SJSA1 (cell line): ENCODE results near the gene SH2D7. TPM values are rescaled to one million over a fixed set of nuclear protein-coding genes. Genes with fewer than 3 reads are reported as not detected.
"Not testable (repeated sequence)": the region's sequence is repeated elsewhere in the genome, so short reads cannot be mapped to it uniquely, and the experiment has no call there.

Experiments
- DNase-seq, 2 experiments: peaks; one replicate each; pipeline ENCODE4 v3.0.0-alpha.2; 2015 to 2020; ENCODE audit warnings: low spot score in 2 of 2, low read depth in 1 of 2
- H3K27ac ChIP-seq: fragments of 250-450 bp; sonication (Bioruptor Pico); 2 replicates; pipeline ENCODE4 v1.5.1; 2020; ENCODE audit warnings: mild to moderate bottlenecking, moderate library complexity
- H3K27me3 ChIP-seq: fragments of 250-450 bp; sonication (Bioruptor Pico); replicated peaks from 2 replicates; pipeline ENCODE4 v1.5.1; 2020; ENCODE audit warnings: mild to moderate bottlenecking, moderate library complexity
- H3K36me3 ChIP-seq: fragments of 250-450 bp; sonication (Bioruptor Pico); 2 replicates; pipeline ENCODE4 v1.5.1; 2020; ENCODE audit warnings: mild to moderate bottlenecking
- H3K4me1 ChIP-seq: fragments of 250-450 bp; sonication (Bioruptor Pico); replicated peaks from 2 replicates; pipeline ENCODE4 v1.6.1; 2021; ENCODE audit warnings: mild to moderate bottlenecking
- H3K4me3 ChIP-seq: fragments of 250-450 bp; sonication (Bioruptor Pico); 2 replicates; pipeline ENCODE4 v1.5.1; 2020; ENCODE audit warnings: mild to moderate bottlenecking
- H3K9me3 ChIP-seq: fragments of 250-450 bp; sonication (Bioruptor Pico); replicated peaks from 2 replicates; pipeline ENCODE4 v1.5.1; 2020; ENCODE audit warnings: mild to moderate bottlenecking
- total RNA-seq: library from RNA; depleted of rRNA; stranded (reverse); fragments of >200 nt; shearing (Covaris generic); gene quantifications from 2 replicates; pipeline ENCODE4 v1.2.3, GENCODE V29; 2014

Gene SH2D7
- total RNA-seq, 1 experiment from 2014 or later = not detected

DNA sequence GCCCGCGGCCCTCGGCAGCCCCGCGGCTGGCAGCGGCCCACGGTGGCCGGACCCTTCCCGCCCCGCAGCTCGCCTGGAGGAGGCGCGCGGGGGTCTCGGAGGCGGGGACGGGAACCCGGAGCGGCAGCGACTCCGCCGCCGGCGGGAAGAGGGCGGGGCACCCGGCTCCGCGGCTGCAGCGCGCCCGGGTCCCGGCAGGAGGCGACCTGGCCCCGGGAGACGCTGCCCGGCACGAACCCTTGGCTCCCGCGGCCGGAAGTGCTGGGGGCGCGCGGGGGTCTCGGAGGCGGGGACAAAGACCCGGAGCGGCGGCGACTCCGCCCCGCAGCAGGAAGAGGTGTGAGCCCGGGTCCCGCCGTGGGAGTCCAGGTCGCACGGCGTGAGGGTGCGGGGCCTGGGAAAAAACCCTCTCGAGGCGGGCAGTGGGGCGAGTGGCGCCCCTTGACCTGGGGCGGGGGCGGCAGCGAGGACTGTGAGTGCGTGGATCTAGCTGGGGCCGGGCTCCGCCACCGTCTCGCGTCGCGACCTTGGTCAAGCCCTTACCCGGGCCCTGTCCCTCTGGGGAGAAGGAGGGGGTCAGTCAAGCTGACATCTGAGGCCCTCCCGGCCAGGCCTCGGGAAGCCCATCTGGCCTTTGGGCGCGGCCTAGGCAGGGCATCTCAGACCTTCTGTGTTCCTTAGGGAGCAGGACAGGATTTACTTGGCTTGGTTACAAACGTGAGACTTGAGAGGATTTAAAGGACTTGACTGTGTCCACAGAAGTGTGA, 39.1 kb downstream of the SH2D7 start, which contains the start of gene CIB2:
Gene CIB2, minus strand, starts transcription at position 151 of the 767 bp plus-strand sequence. CDS start 230 bp downstream, outside the sequence.
- Histone ChIP-seq H3K4me1 (peaks cover 34% of the 10 kb centered on the region), H3K4me3 (peak within 1 kb of the TSS; percentile 86), H3K27me3 (no peaks in the 10 kb centered on the region), H3K27ac (peak within 1 kb of the TSS; percentile 68), H3K9me3 (no peaks in the 10 kb centered on the region), H3K36me3 (peaks cover 3% of the 10 kb centered on the region)
- DNase-seq = peak; percentile 70 to 75

DNA sequence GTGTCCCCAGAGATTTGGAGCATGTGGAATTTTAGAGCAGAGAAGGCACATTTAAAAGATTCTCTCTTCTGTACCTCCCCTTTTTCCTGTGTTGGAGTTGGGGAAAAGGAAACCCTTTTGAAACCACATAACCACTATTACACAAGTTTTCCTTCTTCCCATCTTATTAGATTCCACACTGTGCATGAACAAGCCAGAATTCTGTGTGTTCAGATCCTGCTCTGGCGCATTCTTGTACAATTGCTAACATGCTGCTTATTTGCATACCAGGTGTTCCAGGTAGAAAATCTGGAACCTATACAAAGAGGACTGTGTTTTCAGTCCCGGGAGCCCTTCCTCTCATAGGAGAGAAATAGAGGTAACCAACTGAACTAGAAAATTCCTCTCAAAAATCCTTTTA, 41.4 kb downstream of the SH2D7 start:
- no peaks in the 10 kb centered on the region for H3K9me3 ChIP-seq
- no peak overlapping the region for H3K27ac ChIP-seq
- H3K27me3 ChIP-seq = no peaks in the 10 kb centered on the region
- no peak overlapping the region for H3K4me3 ChIP-seq
- no peak for DNase-seq
- peaks cover 21% of the 10 kb centered on the region for H3K4me1 ChIP-seq
- H3K36me3 ChIP-seq = peaks cover 3% of the 10 kb centered on the region

DNA sequence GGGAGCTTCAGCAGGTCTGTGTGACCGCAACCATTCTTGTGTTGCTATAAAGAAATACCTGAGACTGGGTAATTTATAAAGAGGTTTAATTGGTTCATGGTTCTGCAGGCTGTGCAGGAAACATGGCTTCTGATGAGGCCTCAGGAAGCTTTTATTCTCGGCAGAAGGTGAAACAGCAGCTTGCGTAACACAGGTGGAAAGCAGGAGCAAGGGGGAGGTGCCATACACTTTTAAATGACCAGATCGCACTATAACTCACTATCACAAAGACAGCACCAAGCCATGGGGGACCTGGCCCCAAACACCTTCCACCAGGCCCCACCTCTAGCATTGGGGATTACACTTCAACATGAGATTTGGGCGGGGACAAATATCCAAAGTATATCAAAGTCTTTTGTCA, 47.2 kb downstream of the SH2D7 start:
- Histone ChIP-seq H3K4me3 (no peak overlapping the region), H3K9me3 (no peaks in the 10 kb centered on the region), H3K27me3 (no peaks in the 10 kb centered on the region), H3K36me3 (no peaks in the 10 kb centered on the region), H3K27ac (no peak overlapping the region), H3K4me1 (no peaks in the 10 kb centered on the region)
- DNase-seq = no peak

DNA sequence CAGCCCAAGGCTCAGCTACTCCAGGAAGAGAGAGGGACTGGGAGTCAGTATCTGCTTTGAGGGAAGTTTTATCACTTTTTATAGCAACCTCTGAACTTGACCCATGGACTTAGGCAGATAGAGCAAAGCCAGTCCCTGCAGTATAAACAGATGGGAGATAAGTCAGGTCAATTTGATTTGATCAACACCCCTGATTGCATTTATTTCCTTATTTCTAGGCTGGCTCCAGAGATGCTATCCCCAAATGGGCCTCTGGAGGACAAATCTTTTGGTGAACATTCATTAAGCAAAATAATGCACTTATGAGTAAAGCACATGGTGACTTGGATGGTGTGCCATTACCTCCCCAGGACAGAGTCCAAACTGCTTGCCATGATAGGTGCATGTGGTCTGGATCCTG, 47.9 kb downstream of the SH2D7 start:
- no peak overlapping the region for H3K27ac ChIP-seq
- H3K36me3 ChIP-seq = no peaks in the 10 kb centered on the region
- no peak for DNase-seq
- H3K4me1 ChIP-seq = no peaks in the 10 kb centered on the region
- no peaks in the 10 kb centered on the region for H3K9me3 ChIP-seq
- no peak overlapping the region for H3K4me3 ChIP-seq
- no peaks in the 10 kb centered on the region for H3K27me3 ChIP-seq

DNA sequence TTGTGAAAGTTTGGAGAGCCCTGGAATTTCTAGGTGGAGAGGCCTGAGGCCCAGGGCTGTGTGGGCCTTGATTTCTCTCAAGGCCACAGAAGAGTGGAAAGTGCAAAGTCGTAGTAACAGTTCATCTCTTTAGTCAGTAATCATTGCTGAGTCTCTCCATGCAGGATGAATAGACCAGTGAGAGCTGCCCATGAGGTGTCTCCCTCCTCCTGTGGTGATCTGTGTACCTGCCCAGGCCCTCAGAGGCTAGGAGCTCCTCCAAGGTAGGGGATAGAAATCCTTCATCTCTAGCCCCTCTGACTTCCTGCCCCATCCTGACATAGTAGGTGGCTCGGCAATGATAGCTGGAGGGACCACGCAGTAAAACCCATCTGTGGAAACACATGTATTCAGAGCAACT, 50.0 kb downstream of the SH2D7 start:
- Histone ChIP-seq H3K9me3 (no peaks in the 10 kb centered on the region), H3K4me1 (no peaks in the 10 kb centered on the region), H3K36me3 (no peaks in the 10 kb centered on the region), H3K27ac (no peak overlapping the region), H3K27me3 (no peaks in the 10 kb centered on the region), H3K4me3 (no peak overlapping the region)
- DNase-seq = no peak

DNA sequence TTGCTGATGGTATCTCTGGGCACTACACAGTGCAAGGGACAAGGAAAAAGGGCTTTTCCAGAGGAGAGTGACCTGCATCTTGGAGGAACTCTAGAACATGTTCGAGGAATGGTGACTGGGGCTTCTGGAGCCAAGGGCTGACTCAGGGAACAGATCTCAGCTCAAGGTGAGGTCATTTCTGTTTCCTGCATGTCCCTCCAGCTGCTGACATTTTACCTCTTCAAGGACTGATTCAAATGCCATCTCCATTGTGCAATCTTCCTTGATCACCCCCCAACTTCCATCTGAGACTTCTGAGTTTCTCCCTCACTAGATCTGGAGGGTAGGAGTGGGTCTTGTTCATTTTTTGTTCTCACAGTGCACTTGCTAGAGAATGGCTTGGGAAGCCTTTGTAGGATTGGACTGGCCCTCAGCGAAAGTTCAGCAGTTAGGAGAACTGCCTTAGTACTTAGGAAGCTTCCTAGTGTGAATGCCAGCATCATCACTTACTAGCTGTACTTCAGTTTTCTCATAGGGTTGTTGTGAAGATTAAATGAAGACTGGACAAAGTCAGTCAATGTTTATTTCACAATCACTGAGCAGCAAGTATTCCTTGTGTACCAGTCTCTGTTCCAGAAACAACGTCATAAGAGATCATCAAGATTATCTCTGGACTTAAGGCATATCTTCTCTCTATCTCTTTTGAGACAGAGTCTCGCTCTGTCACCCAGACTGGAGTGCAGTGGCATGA, 54.2 kb downstream of the SH2D7 start:
- Histone ChIP-seq H3K27me3 (no peaks in the 10 kb centered on the region), H3K36me3 (peaks cover 6% of the 10 kb centered on the region), H3K4me1 (peaks cover 12% of the 10 kb centered on the region), H3K27ac (no peak overlapping the region), H3K9me3 (no peaks in the 10 kb centered on the region), H3K4me3 (no peak overlapping the region)
- no peak for DNase-seq

DNA sequence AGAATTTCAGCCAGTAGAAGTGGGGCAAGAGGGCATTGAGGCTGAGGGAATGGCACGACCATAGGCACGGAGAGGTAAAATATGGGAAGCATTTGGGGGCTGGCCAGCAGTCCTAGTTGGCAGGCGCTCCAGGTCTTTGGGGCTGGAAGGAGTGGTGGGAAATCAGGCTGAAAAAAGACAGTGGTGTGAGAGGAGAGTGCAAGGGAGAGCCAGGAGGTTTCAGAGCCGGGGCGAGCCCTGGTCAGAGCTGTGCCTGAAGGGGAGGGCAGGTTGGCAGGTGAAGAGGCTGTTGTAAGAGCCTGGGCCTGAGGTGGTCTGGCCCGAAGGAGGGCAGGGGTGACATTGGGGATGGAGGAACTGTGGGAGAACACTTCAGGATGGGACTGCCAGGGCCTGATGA, 55.2 kb downstream of the SH2D7 start:
- H3K36me3 ChIP-seq = peaks cover 6% of the 10 kb centered on the region
- H3K27ac ChIP-seq = no peak overlapping the region
- no peaks in the 10 kb centered on the region for H3K27me3 ChIP-seq
- no peak overlapping the region for H3K4me3 ChIP-seq
- DNase-seq = no peak
- H3K9me3 ChIP-seq = no peaks in the 10 kb centered on the region
- peaks cover 12% of the 10 kb centered on the region for H3K4me1 ChIP-seq

DNA sequence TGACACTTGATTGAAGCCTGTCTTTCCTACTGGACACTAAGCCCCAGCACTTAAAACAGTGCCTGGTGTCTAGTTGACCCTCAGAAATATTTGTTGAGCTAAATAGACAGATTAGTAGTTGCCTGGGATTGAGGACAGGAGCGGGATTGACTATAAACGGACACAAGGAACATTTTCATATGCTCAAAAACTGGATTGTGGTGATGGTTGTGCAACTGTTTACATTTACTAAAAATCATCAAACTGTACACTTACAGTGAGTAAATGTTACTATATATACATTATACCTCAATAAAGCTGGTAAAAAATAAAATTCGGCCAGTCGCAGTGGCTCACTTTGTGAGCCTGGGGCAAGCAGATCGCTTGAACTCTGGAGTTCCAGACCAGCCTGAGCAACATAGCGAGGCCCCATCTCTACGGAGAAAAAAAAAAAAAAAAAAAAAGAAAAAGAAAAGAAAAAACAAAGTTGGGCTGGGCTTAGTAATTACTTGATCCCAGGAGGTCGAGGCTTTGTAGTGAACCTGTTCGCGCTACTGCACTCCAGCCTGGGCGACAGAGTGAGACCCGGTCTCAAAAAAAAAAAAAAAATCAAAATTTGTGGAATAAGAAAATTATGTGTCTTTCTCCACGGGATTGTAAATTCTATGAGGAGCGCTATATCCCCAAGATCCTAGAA, 56.2 kb downstream of the SH2D7 start:
- Histone ChIP-seq H3K36me3 (peaks cover 6% of the 10 kb centered on the region), H3K4me1 (peaks cover 12% of the 10 kb centered on the region), H3K27me3 (no peaks in the 10 kb centered on the region), H3K27ac (peak overlapping the region; percentile 16; the same call in 1 of the 2 replicates), H3K9me3 (no peaks in the 10 kb centered on the region), H3K4me3 (peak overlapping the region; percentile 95)
- DNase-seq = no peak

DNA sequence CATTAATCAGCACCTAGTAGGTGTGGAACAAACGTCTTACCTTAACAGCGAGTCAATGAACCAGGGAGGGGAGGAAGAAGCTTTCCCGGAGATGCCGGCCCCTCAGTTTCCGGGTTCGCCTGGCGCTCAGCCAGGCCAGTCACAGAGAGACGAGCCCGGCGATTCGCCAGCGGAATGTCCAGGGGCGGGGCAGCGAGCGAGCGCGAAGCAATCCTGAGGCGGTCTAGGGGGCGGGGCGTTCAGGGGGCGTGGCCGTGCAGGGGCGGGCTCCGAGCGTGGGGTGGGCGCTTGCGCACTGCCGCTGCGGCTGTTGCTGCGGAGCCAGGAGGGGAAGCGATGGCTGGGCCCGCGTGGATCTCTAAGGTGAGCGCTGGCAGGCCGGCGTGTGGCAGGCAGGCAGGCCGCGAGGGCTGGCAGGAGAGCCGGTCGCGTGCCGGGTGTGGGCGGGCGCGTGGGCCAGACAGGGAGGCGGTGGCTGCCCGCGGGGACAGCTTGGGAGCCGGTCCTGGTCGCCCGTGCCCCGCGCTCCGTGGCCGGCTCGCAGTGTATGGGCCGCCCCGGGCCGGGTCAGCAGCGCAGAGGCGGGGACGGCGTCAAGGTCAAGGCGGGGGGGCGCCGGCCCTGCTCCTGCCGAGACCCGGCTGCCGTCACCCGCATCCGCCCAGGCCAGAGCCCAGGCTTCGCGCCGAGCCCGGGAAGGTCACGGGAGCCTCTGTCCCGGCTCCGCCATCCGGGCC, 56.9 kb downstream of the SH2D7 start, which contains the start of gene IDH3A:
Gene IDH3A, plus strand, starts transcription at position 295 of the 737 bp plus-strand sequence. Its CDS starts 42 bp downstream, at position 337.
- no peaks in the 10 kb centered on the region for H3K27me3 ChIP-seq
- H3K27ac ChIP-seq = peak within 1 kb of the TSS; percentile 21
- H3K9me3 ChIP-seq = no peaks in the 10 kb centered on the region

DNA sequence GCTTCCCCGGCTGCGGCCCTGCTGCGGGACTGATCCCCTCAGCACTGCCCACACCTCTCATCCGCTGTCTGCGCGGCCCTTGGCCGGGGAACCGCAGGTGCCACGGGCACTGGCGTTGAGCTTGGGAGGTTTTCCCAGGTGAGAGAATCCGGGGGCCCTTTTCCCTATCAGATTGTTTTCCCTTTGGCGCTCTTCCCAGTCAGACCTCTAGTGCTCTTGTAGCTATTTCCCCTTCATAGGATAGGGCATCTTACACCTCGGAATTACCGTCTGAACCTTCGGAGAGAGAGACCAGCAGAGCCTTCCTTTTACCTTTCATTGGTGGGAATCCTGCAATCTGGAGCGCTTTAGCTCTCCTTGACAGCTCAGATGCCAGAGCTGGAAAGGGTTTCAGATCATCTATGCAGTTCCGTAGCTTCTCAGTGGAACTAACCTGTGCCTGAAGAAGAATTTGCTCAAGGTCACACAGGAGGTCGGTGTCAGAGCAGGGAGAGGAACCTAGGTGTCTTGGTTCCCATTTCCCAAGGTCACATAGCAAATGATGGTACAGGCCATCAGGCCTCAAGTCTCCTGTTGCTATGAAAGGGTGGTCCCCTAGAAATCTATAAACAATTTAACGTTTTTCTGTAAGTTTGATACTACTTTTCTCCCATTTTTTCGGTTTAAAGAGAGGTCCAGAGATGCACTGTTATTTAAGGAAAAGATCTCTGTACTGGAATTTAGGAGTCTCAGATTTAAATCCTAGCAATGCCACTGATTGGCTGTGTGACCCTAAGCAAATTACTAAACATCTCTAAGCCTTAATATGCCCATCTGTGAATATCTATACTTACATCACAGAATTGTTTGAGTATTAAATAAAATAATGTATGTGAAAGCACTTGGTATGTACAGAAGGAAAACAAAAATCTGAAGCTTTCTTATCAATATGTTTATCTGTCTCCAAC, 57.7 kb downstream of the SH2D7 start:
- Histone ChIP-seq H3K9me3 (no peaks in the 10 kb centered on the region), H3K27ac (0 out of 2 replicates have a peak overlapping the region, but pooled peaks have one; percentile 21), H3K27me3 (no peaks in the 10 kb centered on the region), H3K4me1 (peaks cover 12% of the 10 kb centered on the region), H3K36me3 (peaks cover 6% of the 10 kb centered on the region), H3K4me3 (peak overlapping the region; percentile 95)
- DNase-seq = no peak

More for the DNA sequence above, 56.9 kb downstream of the SH2D7 start, which contains the start of gene IDH3A:
- peak; percentile 92 to 99 for DNase-seq
- Histone ChIP-seq H3K4me3 (peak within 1 kb of the TSS; percentile 95), H3K36me3 (peaks cover 6% of the 10 kb centered on the region), H3K4me1 (peaks cover 12% of the 10 kb centered on the region)

DNA sequence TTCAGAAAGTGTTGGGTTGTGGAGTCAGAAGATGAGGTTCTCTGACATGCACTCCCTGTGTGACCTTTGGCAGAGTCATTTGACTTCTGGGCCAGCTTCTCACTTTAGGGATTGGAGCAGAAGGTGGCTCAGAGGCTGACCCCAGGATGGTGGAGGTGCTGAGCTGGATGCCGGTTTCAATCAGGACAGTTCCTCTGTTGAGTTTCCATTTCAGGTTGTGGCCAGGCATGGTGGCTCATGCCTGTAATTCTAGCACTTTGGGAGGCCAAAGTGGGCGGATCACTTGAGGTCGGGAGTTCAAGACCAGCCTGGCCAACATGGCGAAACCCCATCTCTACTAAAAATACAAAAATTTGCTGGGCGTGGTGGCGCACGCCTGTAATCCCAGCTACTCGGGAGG, 58.7 kb downstream of the SH2D7 start:
- not testable (repeated sequence) for H3K27ac ChIP-seq, H3K4me3 ChIP-seq, DNase-seq, H3K27me3 ChIP-seq, H3K9me3 ChIP-seq
- H3K4me1 ChIP-seq = peaks cover 12% of the 10 kb centered on the region
- peaks cover 12% of the 10 kb centered on the region for H3K36me3 ChIP-seq
